ENCODE measurements around the gene DDX25.

DDX25 gene

GRCh38 chr11:125941267-125941618 lies 36.9 kb downstream of the DDX25 start:
- in situ Hi-C loops (cut with HindIII; ENCODE audit: low sequenced_read_pairs) = no loop called here
- no peak overlapping the region for H3K4me3 ChIP-seq (ENCODE audit: low read depth, low read length)
- TF ChIP-seq CTCF (IDR thresholded peaks at IDR 0.05; ENCODE audit: low read depth, low read length, missing control alignments) = no peak

GRCh38 chr11:125941619-125942611 lies 37.6 kb downstream of the DDX25 start:
- TF ChIP-seq CTCF (IDR thresholded peaks at IDR 0.05; ENCODE audit: low read depth, low read length, missing control alignments) = peak; percentile 85
- no peak overlapping the region for H3K4me3 ChIP-seq (ENCODE audit: low read depth, low read length)
- in situ Hi-C loops (cut with HindIII; ENCODE audit: low sequenced_read_pairs) = no loop called here
- DNase-seq (ENCODE audit: low read depth) = peak; percentile 3

More at GRCh38 chr11:125941267-125941618, 36.9 kb downstream of the DDX25 start:
- no peak for DNase-seq (ENCODE audit: low read depth)

- no peak for TF ChIP-seq CTCF (IDR thresholded peaks at IDR 0.05; ENCODE audit: low read depth, low read length, missing control alignments)
- no peak overlapping the region for H3K4me3 ChIP-seq (ENCODE audit: low read depth, low read length)
- in situ Hi-C loops (cut with HindIII; ENCODE audit: low sequenced_read_pairs) = no loop called here
- no peak for DNase-seq (ENCODE audit: low read depth)
Measured at GRCh38 chr11:125942771-125943428, 38.6 kb downstream of the DDX25 start.

GRCh38 chr11:125943661-125944349 lies 39.5 kb downstream of the DDX25 start:
- H3K4me3 ChIP-seq (ENCODE audit: low read depth, low read length) = no peak overlapping the region
- TF ChIP-seq CTCF (IDR thresholded peaks at IDR 0.05; ENCODE audit: low read depth, low read length, missing control alignments) = no peak
- in situ Hi-C loops (cut with HindIII; ENCODE audit: low sequenced_read_pairs) = no loop called here
- DNase-seq (ENCODE audit: low read depth) = no peak

GRCh38 chr11:125944350-125945010 lies 40.2 kb downstream of the DDX25 start:
- DNase-seq (ENCODE audit: low read depth) = no peak
- H3K4me3 ChIP-seq (ENCODE audit: low read depth, low read length) = no peak overlapping the region
- in situ Hi-C loops (cut with HindIII; ENCODE audit: low sequenced_read_pairs) = no loop called here
- TF ChIP-seq CTCF (IDR thresholded peaks at IDR 0.05; ENCODE audit: low read depth, low read length, missing control alignments) = no peak

All from astrocyte of the cerebellum (primary cell).